Measurements from ENCODE around the gene PPP2R2D.

DNA sequence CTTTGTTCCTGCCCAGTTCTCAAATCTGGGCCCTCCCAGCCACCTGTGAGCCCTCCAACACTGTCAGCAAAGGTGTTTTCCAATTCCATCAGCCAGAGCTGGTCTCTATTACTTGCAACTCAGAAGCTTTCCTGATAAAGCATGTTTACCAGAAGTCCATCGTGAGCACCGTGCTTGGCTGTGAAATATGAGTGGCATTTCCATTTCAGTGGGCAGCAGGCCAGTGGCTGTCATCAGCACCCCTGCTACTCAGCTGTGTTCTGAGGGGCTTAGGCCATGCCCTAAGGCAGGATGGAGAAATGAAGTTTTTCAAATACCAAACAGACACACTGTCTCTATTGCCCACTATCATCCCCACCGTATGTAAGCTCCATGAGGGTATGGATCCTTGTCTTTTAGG is 93.6 kb downstream of the PPP2R2D start:
- TF ChIP-seq, protein P1, sequence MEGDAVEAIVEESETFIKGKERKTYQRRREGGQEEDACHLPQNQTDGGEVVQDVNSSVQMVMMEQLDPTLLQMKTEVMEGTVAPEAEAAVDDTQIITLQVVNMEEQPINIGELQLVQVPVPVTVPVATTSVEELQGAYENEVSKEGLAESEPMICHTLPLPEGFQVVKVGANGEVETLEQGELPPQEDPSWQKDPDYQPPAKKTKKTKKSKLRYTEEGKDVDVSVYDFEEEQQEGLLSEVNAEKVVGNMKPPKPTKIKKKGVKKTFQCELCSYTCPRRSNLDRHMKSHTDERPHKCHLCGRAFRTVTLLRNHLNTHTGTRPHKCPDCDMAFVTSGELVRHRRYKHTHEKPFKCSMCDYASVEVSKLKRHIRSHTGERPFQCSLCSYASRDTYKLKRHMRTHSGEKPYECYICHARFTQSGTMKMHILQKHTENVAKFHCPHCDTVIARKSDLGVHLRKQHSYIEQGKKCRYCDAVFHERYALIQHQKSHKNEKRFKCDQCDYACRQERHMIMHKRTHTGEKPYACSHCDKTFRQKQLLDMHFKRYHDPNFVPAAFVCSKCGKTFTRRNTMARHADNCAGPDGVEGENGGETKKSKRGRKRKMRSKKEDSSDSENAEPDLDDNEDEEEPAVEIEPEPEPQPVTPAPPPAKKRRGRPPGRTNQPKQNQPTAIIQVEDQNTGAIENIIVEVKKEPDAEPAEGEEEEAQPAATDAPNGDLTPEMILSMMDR (IDR thresholded peaks at IDR 0.05 in 4 of 5, conservative IDR thresholded peaks at IDR 0.05 in 1 of 5): no peak
- no peak for TF ChIP-seq POLR2A (IDR thresholded peaks at IDR 0.05)

Data from gastrocnemius medialis (tissue), 4 donors.